Kidney (tissue), 14 donors: ENCODE results near the gene HSD17B14. TPM values are rescaled to one million over a fixed set of nuclear protein-coding genes. Genes with fewer than 3 reads are reported as not detected.
"Not testable (repeated sequence)": the region's sequence is repeated elsewhere in the genome, so short reads cannot be mapped to it uniquely, and the experiment has no call there.

Experiments
- DNase-seq, 5 donors: peaks; one replicate each; pipeline ENCODE4 v3.0.0-alpha.2; 2013 to 2020
- FAIRE-seq: peaks from 2 replicates; lab custom pipeline; 2012; peaks lifted over from hg19 to GRCh38; lab: Jason Lieb, UNC
- H3K27ac ChIP-seq, 2 donors: one replicate each; pipeline ENCODE4 v1.7.0; 2013; ENCODE audit warnings: low read depth in 2 of 2, low read length in 2 of 2, inconsistent platforms in 1 of 2
- H3K27me3 ChIP-seq: one replicate; pipeline ENCODE4 v1.7.1; 2013; ENCODE audit warnings: low read length, inconsistent platforms; ENCODE audit not compliant: control insufficient read depth, insufficient read depth
- H3K36me3 ChIP-seq, 3 donors: one replicate each; pipeline versions ENCODE4 v1.7.0 to v1.7.1; 2013; ENCODE audit warnings: low read length in 3 of 3, control low read depth in 1 of 3, inconsistent platforms in 1 of 3; ENCODE audit not compliant: insufficient read depth in 3 of 3, control insufficient read depth in 2 of 3
- H3K4me1 ChIP-seq, 3 donors: one replicate each; pipeline versions ENCODE4 v1.7.0 to v1.7.1; 2013; ENCODE audit warnings: low read length in 3 of 3, inconsistent platforms in 1 of 3, low read depth in 1 of 3; ENCODE audit not compliant: control insufficient read depth in 2 of 3, insufficient read depth in 2 of 3
- H3K4me3 ChIP-seq, 3 donors: one replicate each; pipeline versions ENCODE4 v1.7.0 to v1.8.1; 2013; ENCODE audit warnings: low read length in 3 of 3, control low read depth in 1 of 3, inconsistent platforms in 1 of 3
- H3K9ac ChIP-seq, 3 donors: one replicate each; pipeline versions ENCODE4 v1.7.0 to v1.7.1; 2013; ENCODE audit warnings: low read length in 3 of 3, control low read depth in 1 of 3, inconsistent platforms in 1 of 3
- H3K9me3 ChIP-seq, 3 donors: one replicate each; pipeline versions ENCODE4 v1.7.0 to v1.7.1; 2013; ENCODE audit warnings: low read length in 3 of 3, control low read depth in 1 of 3, inconsistent platforms in 1 of 3; ENCODE audit not compliant: control insufficient read depth in 2 of 3, insufficient read depth in 1 of 3
- intact Hi-C: fragments of 100-400 bp; cut with DNase I; formaldehyde crosslinking; loops from one replicate; pipeline ENCODE4 v1.11.1; 2022
- polyA plus RNA-seq: library from polyadenylated mRNA; stranded (reverse); fragments of 350-450 nt; fragmentation: Illumina TruSeq; extraction: RNeasy Lipid Tissue Mini Kit (QIAGEN cat#74804); gene quantifications from one replicate; pipeline ENCODE4 v1.2.3, GENCODE V29; 2014; ENCODE audit warnings: low read depth, low replicate concordance; ENCODE audit not compliant: insufficient read depth
- total RNA-seq: library from RNA; stranded (reverse); fragmentation: NEBNext Ultra II Directional; extraction: Animal tissue kit (Norgen Biotek cat#: 25700); gene quantifications from one replicate; pipeline ENCODE4 v1.2.1, GENCODE V29; 2021
- TF ChIP-seq, protein P1 (sequence below): IDR thresholded peaks from 3 replicates; pipeline ENCODE4 v1.5.1; 2012; ENCODE audit warnings: mild to moderate bottlenecking, moderate library complexity, borderline replicate concordance; ENCODE audit not compliant: insufficient read depth; ENCODE audit errors: extremely low read depth
- donor health status: control.
- donor health status: control.
- donor health status: control.
- donor health status: control.
- donor health status: control.
- donor health status: DM: yes; HTN: yes; CAD: no.
- donor health status: Normal renal cell carcinoma (clear cell type).

The HSD17B14 gene
- total and polyA plus RNA-seq, 2 donors from 2014 or later, result 5.2 to 141 TPM

DNA sequence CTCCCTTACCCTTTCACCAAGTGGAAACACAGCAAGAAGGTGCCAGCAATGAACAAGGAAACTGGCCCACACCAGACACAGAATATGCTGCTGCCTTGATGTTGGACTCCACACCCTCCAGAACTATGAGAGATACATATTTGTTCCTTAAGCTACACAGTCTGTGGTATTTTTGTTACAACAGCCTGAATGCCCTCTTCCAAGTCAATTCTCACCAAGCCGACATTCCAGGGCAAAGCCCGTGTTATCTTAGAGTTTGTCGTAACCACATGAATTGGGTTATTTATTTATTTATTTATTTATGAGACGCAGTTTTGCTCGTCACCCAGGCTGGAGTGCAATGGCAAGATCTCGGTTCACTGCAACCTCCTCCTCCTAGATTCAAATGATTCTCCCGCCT is 66.0 kb downstream of the HSD17B14 start:
- Histone ChIP-seq H3K4me3 (no peak overlapping the region), H3K4me1 (peaks cover 0 to 3% (median 0%) of the 10 kb centered on the region in 3 donors), H3K9ac (no peak overlapping the region), H3K36me3 (no peaks in the 10 kb centered on the region), H3K27me3 (no peaks in the 10 kb centered on the region), H3K27ac (no peak overlapping the region), H3K9me3 (no peaks in the 10 kb centered on the region)
- intact Hi-C loops, result no loop called here
- TF ChIP-seq, protein P1, sequence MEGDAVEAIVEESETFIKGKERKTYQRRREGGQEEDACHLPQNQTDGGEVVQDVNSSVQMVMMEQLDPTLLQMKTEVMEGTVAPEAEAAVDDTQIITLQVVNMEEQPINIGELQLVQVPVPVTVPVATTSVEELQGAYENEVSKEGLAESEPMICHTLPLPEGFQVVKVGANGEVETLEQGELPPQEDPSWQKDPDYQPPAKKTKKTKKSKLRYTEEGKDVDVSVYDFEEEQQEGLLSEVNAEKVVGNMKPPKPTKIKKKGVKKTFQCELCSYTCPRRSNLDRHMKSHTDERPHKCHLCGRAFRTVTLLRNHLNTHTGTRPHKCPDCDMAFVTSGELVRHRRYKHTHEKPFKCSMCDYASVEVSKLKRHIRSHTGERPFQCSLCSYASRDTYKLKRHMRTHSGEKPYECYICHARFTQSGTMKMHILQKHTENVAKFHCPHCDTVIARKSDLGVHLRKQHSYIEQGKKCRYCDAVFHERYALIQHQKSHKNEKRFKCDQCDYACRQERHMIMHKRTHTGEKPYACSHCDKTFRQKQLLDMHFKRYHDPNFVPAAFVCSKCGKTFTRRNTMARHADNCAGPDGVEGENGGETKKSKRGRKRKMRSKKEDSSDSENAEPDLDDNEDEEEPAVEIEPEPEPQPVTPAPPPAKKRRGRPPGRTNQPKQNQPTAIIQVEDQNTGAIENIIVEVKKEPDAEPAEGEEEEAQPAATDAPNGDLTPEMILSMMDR, result no peak
- DNase-seq (no peak), FAIRE-seq (no peak)

DNA sequence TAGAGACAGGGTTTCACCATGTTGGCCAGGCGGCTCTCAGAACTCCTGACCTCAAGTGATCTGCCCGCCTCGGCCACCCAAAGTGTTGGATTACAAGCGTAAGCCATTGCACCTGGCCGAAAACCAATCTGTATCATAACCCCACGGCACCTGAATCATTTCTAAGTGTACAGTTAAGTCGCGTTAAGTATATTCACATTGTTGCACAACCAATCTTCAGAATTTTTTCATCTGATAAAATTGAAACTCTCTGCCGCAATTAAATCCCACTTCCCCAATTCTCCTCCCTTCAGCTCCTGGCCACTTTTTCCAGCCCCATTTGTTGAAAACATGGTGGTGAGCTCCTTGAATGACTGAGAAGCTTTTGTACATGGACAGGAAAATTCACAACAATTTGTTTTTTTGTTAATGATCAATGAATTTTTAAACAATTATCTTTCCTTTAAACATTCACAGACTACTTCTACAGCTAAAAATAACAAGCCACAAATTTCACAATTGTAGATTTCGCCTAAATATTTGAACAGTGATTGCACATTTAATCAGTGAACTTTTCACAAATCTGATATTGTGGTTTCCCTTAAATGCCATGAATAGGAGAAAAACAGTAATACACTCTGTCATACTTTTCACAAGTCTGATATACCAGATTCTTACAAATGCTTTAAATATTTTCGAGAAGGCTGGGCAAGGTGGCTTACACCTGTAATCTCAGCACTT is 67.1 kb downstream of the HSD17B14 start:
- intact Hi-C loops, result no loop called here
- no peak overlapping the region for H3K9ac ChIP-seq
- no peaks in the 10 kb centered on the region for H3K36me3 ChIP-seq
- H3K9me3 ChIP-seq, result no peaks in the 10 kb centered on the region
- TF ChIP-seq, protein P1, result no peak
- DNase-seq (no peak), FAIRE-seq (no peak)
- H3K4me3 ChIP-seq, result no peak overlapping the region
- H3K4me1 ChIP-seq, result peaks cover 0 to 3% (median 0%) of the 10 kb centered on the region in 3 donors
- no peaks in the 10 kb centered on the region for H3K27me3 ChIP-seq
- H3K27ac ChIP-seq, result no peak overlapping the region

DNA sequence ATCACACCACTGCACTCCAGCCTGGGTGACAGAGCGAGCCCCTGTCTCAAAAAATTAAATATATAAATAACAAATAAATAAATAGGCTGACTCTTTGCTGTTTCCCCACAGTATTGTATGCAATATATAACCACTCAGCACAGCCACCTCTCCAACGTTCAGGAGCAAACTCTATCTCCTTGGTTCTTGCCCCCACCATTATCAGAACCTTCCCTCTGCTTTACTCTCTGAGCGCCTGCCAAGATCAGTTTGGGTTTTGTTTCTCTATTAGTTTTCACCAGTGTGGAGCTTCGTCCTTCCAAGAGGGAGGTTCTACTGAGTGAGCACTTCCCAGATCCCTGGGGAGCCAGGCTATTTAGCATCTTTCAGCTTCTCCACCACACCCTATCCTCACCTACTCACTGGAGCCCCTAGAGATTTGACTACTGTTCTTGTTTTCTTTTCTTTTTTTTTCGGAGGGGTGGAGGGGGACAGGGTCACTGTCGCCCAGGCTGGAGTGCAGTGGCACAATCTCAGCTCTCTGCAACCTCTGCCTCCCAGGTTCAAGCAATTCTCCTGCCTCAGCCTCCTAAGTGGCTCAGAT is 68.0 kb downstream of the HSD17B14 start:
- H3K9ac ChIP-seq, H3K27ac ChIP-seq, DNase-seq, H3K4me1 ChIP-seq, FAIRE-seq, H3K36me3 ChIP-seq, H3K27me3 ChIP-seq, H3K9me3 ChIP-seq, intact Hi-C loops, H3K4me3 ChIP-seq: not testable (repeated sequence)

DNA sequence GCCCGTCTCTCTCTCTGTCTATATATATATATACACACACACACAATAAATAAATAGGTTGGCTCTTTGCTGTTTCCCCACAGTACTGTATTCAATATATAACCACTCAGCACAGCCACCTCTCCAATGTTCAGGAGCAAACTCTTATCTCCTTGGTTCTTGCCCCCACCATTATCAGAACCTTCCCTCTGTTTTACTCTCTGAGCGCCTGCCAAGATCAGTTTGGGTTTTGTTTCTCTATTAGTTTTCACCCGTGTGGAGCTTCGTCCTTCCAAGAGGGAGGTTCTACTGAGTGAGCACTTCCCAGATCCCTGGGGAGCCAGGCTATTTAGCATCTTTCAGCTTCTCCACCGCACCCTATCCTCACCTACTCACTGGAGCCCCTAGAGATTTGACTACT is 70.5 kb downstream of the HSD17B14 start:
- H3K4me3 ChIP-seq, H3K9me3 ChIP-seq, H3K27me3 ChIP-seq, DNase-seq, intact Hi-C loops, FAIRE-seq, H3K27ac ChIP-seq, H3K4me1 ChIP-seq, H3K9ac ChIP-seq, H3K36me3 ChIP-seq: not testable (repeated sequence)

Other genes with a start within 250 kb of the HSD17B14 start
Only the 30 nearest of the 33 such genes appear.
- gene FAM83E, start 221.4 kb downstream of the HSD17B14 start, total RNA-seq, result 15.9 TPM
- 0.41 TPM for gene FAM83E, start 221.4 kb downstream of the HSD17B14 start, polyA plus RNA-seq
- 986 TPM for gene RPL18, start 217.3 kb downstream of the HSD17B14 start, total RNA-seq
- 1,596 TPM for gene RPL18, start 217.3 kb downstream of the HSD17B14 start, polyA plus RNA-seq
- 23.3 TPM for gene SPHK2, start 217.0 kb downstream of the HSD17B14 start, total RNA-seq
- gene SPHK2, start 217.0 kb downstream of the HSD17B14 start, polyA plus RNA-seq, result 37.2 TPM
- gene DBP, start 199.1 kb downstream of the HSD17B14 start, total RNA-seq, result 14.5 TPM
- gene DBP, start 199.1 kb downstream of the HSD17B14 start, polyA plus RNA-seq, result 20.4 TPM
- gene CA11, start 190.3 kb downstream of the HSD17B14 start, total RNA-seq, result 11.6 TPM
- 42.3 TPM for gene CA11, start 190.3 kb downstream of the HSD17B14 start, polyA plus RNA-seq
- 0.85 TPM for gene NTN5, start 163.5 kb downstream of the HSD17B14 start, total RNA-seq
- 0.52 TPM for gene NTN5, start 163.5 kb downstream of the HSD17B14 start, polyA plus RNA-seq
- 5.8 TPM for gene FUT2, start 140.5 kb downstream of the HSD17B14 start, total RNA-seq
- 0.28 TPM for gene FUT2, start 140.5 kb downstream of the HSD17B14 start, polyA plus RNA-seq
- 2.2 TPM for gene MAMSTR, start 116.8 kb downstream of the HSD17B14 start, total RNA-seq
- 3.6 TPM for gene MAMSTR, start 116.8 kb downstream of the HSD17B14 start, polyA plus RNA-seq
- 23.3 TPM for gene RASIP1, start 95.9 kb downstream of the HSD17B14 start, total RNA-seq
- 13.6 TPM for gene RASIP1, start 95.9 kb downstream of the HSD17B14 start, polyA plus RNA-seq
- gene IZUMO1, start 89.6 kb downstream of the HSD17B14 start, total RNA-seq, result 0.79 TPM
- not detected for gene IZUMO1, start 89.6 kb downstream of the HSD17B14 start, polyA plus RNA-seq
- gene FUT1, start 83.8 kb downstream of the HSD17B14 start, total RNA-seq, result 4.3 TPM
- gene FUT1, start 83.8 kb downstream of the HSD17B14 start, polyA plus RNA-seq, result 2.3 TPM
- not detected for gene FGF21, start 81.0 kb downstream of the HSD17B14 start, total RNA-seq
- gene FGF21, start 81.0 kb downstream of the HSD17B14 start, polyA plus RNA-seq, result not detected
- gene BCAT2, start 25.5 kb downstream of the HSD17B14 start, total RNA-seq, result 55.3 TPM
- gene BCAT2, start 25.5 kb downstream of the HSD17B14 start, polyA plus RNA-seq, result 69.4 TPM
- gene PLEKHA4, start 32.1 kb upstream of the HSD17B14 start, total RNA-seq, result 79.1 TPM
- gene PLEKHA4, start 32.1 kb upstream of the HSD17B14 start, polyA plus RNA-seq, result 22.9 TPM
- gene PPP1R15A, start 35.9 kb upstream of the HSD17B14 start, total RNA-seq, result 45.1 TPM
- 24.7 TPM for gene PPP1R15A, start 35.9 kb upstream of the HSD17B14 start, polyA plus RNA-seq
- gene TULP2, start 62.3 kb upstream of the HSD17B14 start, total RNA-seq, result not detected
- not detected for gene TULP2, start 62.3 kb upstream of the HSD17B14 start, polyA plus RNA-seq
- 265 TPM for gene NUCB1, start 63.8 kb upstream of the HSD17B14 start, total RNA-seq
- gene NUCB1, start 63.8 kb upstream of the HSD17B14 start, polyA plus RNA-seq, result 503 TPM
- 0.60 TPM for gene DHDH, start 97.2 kb upstream of the HSD17B14 start, total RNA-seq
- 26.3 TPM for gene DHDH, start 97.2 kb upstream of the HSD17B14 start, polyA plus RNA-seq
- gene BAX, start 118.4 kb upstream of the HSD17B14 start, total RNA-seq, result 76.7 TPM
- 141 TPM for gene BAX, start 118.4 kb upstream of the HSD17B14 start, polyA plus RNA-seq
- gene FTL, start 128.8 kb upstream of the HSD17B14 start, total RNA-seq, result 1,841 TPM
- 17,016 TPM for gene FTL, start 128.8 kb upstream of the HSD17B14 start, polyA plus RNA-seq
- 41.5 TPM for gene GYS1, start 156.8 kb upstream of the HSD17B14 start, total RNA-seq
- gene GYS1, start 156.8 kb upstream of the HSD17B14 start, polyA plus RNA-seq, result 23.9 TPM
- 57.0 TPM for gene RUVBL2, start 157.4 kb upstream of the HSD17B14 start, total RNA-seq
- 83.6 TPM for gene RUVBL2, start 157.4 kb upstream of the HSD17B14 start, polyA plus RNA-seq
- gene LHB, start 180.6 kb upstream of the HSD17B14 start, total RNA-seq, result not detected
- gene LHB, start 180.6 kb upstream of the HSD17B14 start, polyA plus RNA-seq, result not detected
- not detected for gene CGB3, start 187.8 kb upstream of the HSD17B14 start, total RNA-seq
- gene CGB3, start 187.8 kb upstream of the HSD17B14 start, polyA plus RNA-seq, result not detected
- not detected for gene CGB2, start 195.4 kb upstream of the HSD17B14 start, total RNA-seq
- gene CGB2, start 195.4 kb upstream of the HSD17B14 start, polyA plus RNA-seq, result not detected
- not detected for gene CGB1, start 200.4 kb upstream of the HSD17B14 start, total RNA-seq
- gene CGB1, start 200.4 kb upstream of the HSD17B14 start, polyA plus RNA-seq, result not detected
- not detected for gene CGB5, start 207.4 kb upstream of the HSD17B14 start, total RNA-seq
- not detected for gene CGB5, start 207.4 kb upstream of the HSD17B14 start, polyA plus RNA-seq
- not detected for gene CGB8, start 212.6 kb upstream of the HSD17B14 start, total RNA-seq
- gene CGB8, start 212.6 kb upstream of the HSD17B14 start, polyA plus RNA-seq, result not detected
- gene CGB7, start 221.3 kb upstream of the HSD17B14 start, total RNA-seq, result not detected
- not detected for gene CGB7, start 221.3 kb upstream of the HSD17B14 start, polyA plus RNA-seq
- gene NTF4, start 228.3 kb upstream of the HSD17B14 start, total RNA-seq, result 0.28 TPM
- not detected for gene NTF4, start 228.3 kb upstream of the HSD17B14 start, polyA plus RNA-seq